HCT116 (cell line): ENCODE results near the gene SMURF1. TPM values are rescaled to one million over a fixed set of nuclear protein-coding genes. Genes with fewer than 3 reads are reported as not detected.

Experiments
- ATAC-seq: fragments of 200-7000 bp; cut with Tn5 transposase; 2 replicates; pipeline ENCODE4 v1.9.1; 2020; ENCODE audit warnings: mild to moderate bottlenecking, moderate library complexity
- BruUV-seq: library from RNA; stranded (reverse); fragments of 400-500 nt; replicated peaks from 2 replicates; lab custom pipeline; 2021; lab: Mats Ljungman, UMichigan
- CTCF ChIA-PET: fragments of 300-600 bp; sonication (Branson Sonifier 250); formaldehyde crosslinking; loops from one replicate; lab custom pipeline; 2021; ENCODE audit warnings: antibody characterized with exemption; lab: Charles Lee
- POLR2A ChIA-PET: fragments of 300-600, 350-600 bp; sonication (Branson Sonifier 250); formaldehyde crosslinking; loops from one replicate; lab custom pipeline; 2021; ENCODE audit warnings: antibody characterized with exemption; lab: Charles Lee
- RAD21 ChIA-PET, 2 experiments: fragments of 300-600 bp; sonication (Branson Sonifier 250); formaldehyde crosslinking; loops; one replicate each; lab custom pipeline; 2023; ENCODE audit warnings: low total read pairs in 2 of 2; ENCODE audit not compliant: uncharacterized antibody in 2 of 2, unreplicated experiment in 2 of 2, low non-redundant PET in 1 of 2; lab: Charles Lee
- DNase-seq: peaks from one replicate; pipeline ENCODE4 v3.0.0-alpha.2; 2010; ENCODE audit warnings: low read depth, low spot score
- H2AFZ ChIP-seq: fragments of 200-600 bp; shearing (Covaris generic), sonication (generic); 2 replicates; pipeline ENCODE4 v1.6.1; 2017; ENCODE audit warnings: low read depth, mixed run types, mixed read lengths, antibody characterized with exemption, low read length; ENCODE audit not compliant: poor library complexity, severe bottlenecking
- H3K27ac ChIP-seq: 2 replicates; pipeline ENCODE4 v1.5.1; 2012; ENCODE audit warnings: low read depth, low read length
- H3K27me3 ChIP-seq: fragments of 200-600 bp; sonication (generic); 2 replicates; pipeline ENCODE4 v1.6.1; 2016; ENCODE audit warnings: mixed run types, low read length, mixed read lengths; ENCODE audit not compliant: insufficient read depth
- H3K36me3 ChIP-seq, 2 experiments: fragments of 200-500 bp in 1 of 2; fragments of 200-600 bp in 1 of 2; sonication (Bioruptor generic) in 1 of 2; sonication (generic) in 1 of 2; 2 replicates each; pipeline versions ENCODE4 v1.5.1 to v1.6.1; 2014 to 2016; ENCODE audit warnings: low read length in 2 of 2, inconsistent platforms in 1 of 2, mixed read lengths in 1 of 2, mixed run types in 1 of 2; ENCODE audit not compliant: insufficient read depth in 2 of 2, control insufficient read depth in 1 of 2
- H3K4me1 ChIP-seq, 2 experiments: fragments of 200-600 bp in 1 of 2; sonication (generic) in 1 of 2; 2 replicates each; pipeline versions ENCODE4 v1.5.1 to v1.6.1; 2012 to 2017; ENCODE audit warnings: low read length in 2 of 2, inconsistent platforms in 1 of 2, mild to moderate bottlenecking in 1 of 2, mixed read lengths in 1 of 2, mixed run types in 1 of 2, moderate library complexity in 1 of 2; ENCODE audit not compliant: insufficient read depth in 2 of 2, control insufficient read depth in 1 of 2
- H3K4me2 ChIP-seq: fragments of 200-600 bp; sonication (generic); 2 replicates; pipeline ENCODE4 v1.6.1; 2017; ENCODE audit warnings: mixed run types, low read length, mixed read lengths
- H3K4me3 ChIP-seq, 2 experiments: fragments of 200-600 bp in 1 of 2; sonication (generic) in 1 of 2; replicated peaks in 1 of 2; 2 replicates each; pipeline ENCODE4 v1.5.1; 2011 to 2016; ENCODE audit warnings: low read length in 2 of 2, control low read depth in 1 of 2, low read depth in 1 of 2, mild to moderate bottlenecking in 1 of 2, mixed read lengths in 1 of 2, mixed run types in 1 of 2
- H3K79me2 ChIP-seq: fragments of 200-600 bp; sonication (generic); 2 replicates; pipeline ENCODE4 v1.6.1; 2017; ENCODE audit warnings: mild to moderate bottlenecking, mixed run types, low read length, moderate library complexity, mixed read lengths; ENCODE audit not compliant: insufficient read depth
- H3K9ac ChIP-seq: fragments of 200-600 bp; sonication (generic); 2 replicates; pipeline ENCODE4 v1.6.1; 2016; ENCODE audit warnings: low read length, mixed read lengths
- H3K9me2 ChIP-seq: fragments of 200-600 bp; sonication (generic), shearing (Covaris generic); 2 replicates; pipeline ENCODE4 v1.6.1; 2017; ENCODE audit warnings: mixed run types, mild to moderate bottlenecking, moderate library complexity; ENCODE audit not compliant: insufficient read depth
- H3K9me3 ChIP-seq, 2 experiments: fragments of 200-500 bp in 1 of 2; fragments of 200-600 bp in 1 of 2; sonication (Bioruptor generic) in 1 of 2; sonication (generic) in 1 of 2; 2 replicates each; pipeline ENCODE4 v1.6.1; 2014 to 2017; ENCODE audit warnings: low read length in 2 of 2, mixed read lengths in 2 of 2, inconsistent platforms in 1 of 2, low read depth in 1 of 2, mild to moderate bottlenecking in 1 of 2, mixed run types in 1 of 2, moderate library complexity in 1 of 2; ENCODE audit not compliant: control insufficient read depth in 1 of 2, insufficient read depth in 1 of 2
- H4K20me1 ChIP-seq: fragments of 200-600 bp; sonication (generic), shearing (Covaris generic); 2 replicates; pipeline ENCODE4 v1.6.1; 2017; ENCODE audit warnings: mixed run types, mild to moderate bottlenecking, moderate library complexity; ENCODE audit not compliant: insufficient read depth
- CEBPB ChIP-seq: IDR thresholded peaks from 2 replicates; pipeline ENCODE4 v1.6.1; 2012; ENCODE audit warnings: low read depth
- ELF1 ChIP-seq: IDR thresholded peaks from 2 replicates; pipeline ENCODE4 v1.6.1; 2012; ENCODE audit warnings: low read depth, borderline replicate concordance
- EZH2 ChIP-seq: fragments of 200-600 bp; sonication (generic); IDR thresholded peaks from 2 replicates; pipeline ENCODE4 v1.6.1; 2017; ENCODE audit warnings: antibody characterized with exemption, mixed run types
- POLR2A ChIP-seq: IDR thresholded peaks from 2 replicates; pipeline ENCODE4 v1.7.0; 2011; ENCODE audit warnings: borderline replicate concordance; ENCODE audit not compliant: insufficient read depth, insufficient read length; ENCODE audit errors: extremely low read depth
- POLR2AphosphoS5 ChIP-seq: IDR thresholded peaks from 2 replicates; pipeline ENCODE4 v1.6.1; 2011; ENCODE audit warnings: mild to moderate bottlenecking, low read depth, low read length, moderate library complexity
- SP1 ChIP-seq: IDR thresholded peaks from 2 replicates; pipeline ENCODE4 v1.6.1; 2012; ENCODE audit warnings: low read depth
- YY1 ChIP-seq: IDR thresholded peaks from 2 replicates; pipeline ENCODE4 v1.6.1; 2011; ENCODE audit warnings: low read length, low read depth, moderate library complexity, mild to moderate bottlenecking; ENCODE audit not compliant: insufficient replicate concordance; ENCODE audit errors: extremely low read depth
- ZFX ChIP-seq: fragments of 450-650 bp; IDR thresholded peaks from 2 replicates; pipeline ENCODE4 v1.6.1; 2017
- ZNF274 ChIP-seq: fragments of 200-500 bp; sonication (Bioruptor generic); IDR thresholded peaks from 2 replicates; pipeline ENCODE4 v1.6.1; 2014; ENCODE audit warnings: mild to moderate bottlenecking, low read depth, low read length, inconsistent platforms
- intact Hi-C: fragments of 100-400 bp; cut with micrococcal nuclease; formaldehyde crosslinking; loops from 2 replicates; pipeline ENCODE4 v1.10.0; 2022
- total RNA-seq: library from RNA; stranded (reverse); gene quantifications from one replicate; pipeline ENCODE4 v1.2.1, GENCODE V29; 2021; ENCODE audit not compliant: unreplicated experiment
- TF ChIP-seq, protein P1 (sequence below): IDR thresholded peaks from 2 replicates; pipeline ENCODE4 v1.6.1; 2012; ENCODE audit warnings: low read depth

SMURF1 gene
- total RNA-seq, 1 experiment from 2014 or later = 24.6 TPM

DNA sequence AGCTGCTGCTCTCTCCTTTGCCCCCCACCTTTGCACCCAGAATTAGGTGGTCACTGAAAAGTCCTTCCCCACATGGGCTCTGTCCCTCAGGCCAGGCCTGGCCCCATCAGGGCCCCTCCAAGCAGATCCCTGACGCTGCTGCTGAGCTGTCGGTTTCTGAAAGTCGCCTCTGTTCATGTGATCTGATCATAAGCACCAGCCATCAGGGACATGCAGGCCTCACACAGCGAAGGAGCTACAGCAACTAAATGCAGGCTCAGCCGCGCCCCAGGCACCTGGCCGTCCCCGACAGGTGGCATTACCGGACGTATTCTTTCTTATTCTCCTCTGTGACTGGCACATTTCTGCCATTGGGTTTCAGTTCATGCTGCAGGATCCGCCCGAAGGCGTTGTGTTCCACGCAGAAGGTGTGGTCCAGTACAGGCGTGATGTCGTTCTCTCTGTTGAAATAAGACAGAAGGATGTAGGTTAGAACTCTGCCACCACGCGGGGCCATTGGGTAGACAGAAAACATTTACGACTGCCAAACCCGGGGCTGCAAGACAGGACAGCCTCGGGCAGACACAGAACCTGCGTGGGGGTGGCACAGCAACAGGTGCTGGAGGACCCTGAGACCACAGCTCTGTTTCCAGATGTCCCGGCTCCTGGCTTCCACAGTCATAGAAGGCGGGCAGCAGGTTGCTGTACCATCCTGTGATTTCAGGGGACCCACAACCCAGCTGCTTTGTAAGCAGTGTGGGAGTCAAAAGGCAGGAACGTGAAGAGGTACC lies 105.6 kb downstream of the SMURF1 start:
- POLR2A ChIA-PET = no interaction called here
- H3K9me2 ChIP-seq = no peaks in the 10 kb centered on the region
- H3K79me2 ChIP-seq = no peaks in the 10 kb centered on the region
- RAD21 ChIA-PET = no interaction called here
- H4K20me1 ChIP-seq = no peaks in the 10 kb centered on the region
- DNase-seq (no peak), ATAC-seq (no peak)
- H3K4me3 ChIP-seq = no peak overlapping the region
- no peak overlapping the region for H3K9ac ChIP-seq
- H3K4me1 ChIP-seq = peaks cover 0 to 4% of the 10 kb centered on the region in 2 experiments; a peak in 1 of 4 replicates
- BruUV-seq = no TSS peak
- TF ChIP-seq ZFX = no peak
- H3K9me3 ChIP-seq = no peaks in the 10 kb centered on the region
- H3K4me2 ChIP-seq = no peak overlapping the region
- intact Hi-C loops = no loop called here
- H3K36me3 ChIP-seq = peaks cover 14 to 51% of the 10 kb centered on the region in 2 experiments
- CTCF ChIA-PET = interaction anchor here (1.2 kb wide), 1 partner anchor 276 kb away, joined by 3 read pairs; no protein-coding TSS in a partner anchor
- H3K27ac ChIP-seq = no peak overlapping the region
- no peak overlapping the region for H2AFZ ChIP-seq
- no peaks in the 10 kb centered on the region for H3K27me3 ChIP-seq

DNA sequence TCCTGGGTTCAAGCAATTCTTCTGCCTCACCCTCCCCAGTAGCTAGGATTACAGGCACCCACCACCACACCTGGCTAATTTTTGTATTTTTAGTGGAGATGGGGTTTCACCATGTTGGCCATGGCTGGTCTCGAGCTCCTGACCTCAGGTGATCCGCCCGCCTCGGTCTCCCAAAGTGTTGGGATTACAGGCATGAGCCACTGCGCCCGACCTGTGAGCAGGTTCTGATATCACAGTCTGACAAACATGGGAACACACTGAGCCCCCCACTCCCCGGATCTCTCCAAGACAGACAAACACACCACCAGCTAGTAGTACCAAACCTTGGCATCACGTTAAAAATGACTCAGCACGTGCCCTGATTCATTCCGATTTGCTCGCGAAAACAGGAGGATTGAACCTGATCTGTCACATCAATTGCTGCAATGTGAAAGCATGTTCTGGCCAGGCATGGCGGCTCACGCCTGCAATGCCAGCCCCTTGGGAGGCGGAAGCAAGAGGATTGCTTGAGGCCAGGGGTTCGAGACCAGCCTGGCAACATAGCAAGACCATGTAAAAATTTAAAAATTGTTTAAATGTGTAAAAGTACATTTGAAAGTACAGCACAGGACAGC lies 106.5 kb downstream of the SMURF1 start:
- H3K4me2 ChIP-seq = no peak overlapping the region
- TF ChIP-seq POLR2AphosphoS5 (no peak), EZH2 (no peak), YY1 (no peak), ZFX (no peak), SP1 (no peak), ELF1 (no peak), POLR2A (no peak), ZNF274 (no peak), CEBPB (no peak)
- TF ChIP-seq, protein P1, sequence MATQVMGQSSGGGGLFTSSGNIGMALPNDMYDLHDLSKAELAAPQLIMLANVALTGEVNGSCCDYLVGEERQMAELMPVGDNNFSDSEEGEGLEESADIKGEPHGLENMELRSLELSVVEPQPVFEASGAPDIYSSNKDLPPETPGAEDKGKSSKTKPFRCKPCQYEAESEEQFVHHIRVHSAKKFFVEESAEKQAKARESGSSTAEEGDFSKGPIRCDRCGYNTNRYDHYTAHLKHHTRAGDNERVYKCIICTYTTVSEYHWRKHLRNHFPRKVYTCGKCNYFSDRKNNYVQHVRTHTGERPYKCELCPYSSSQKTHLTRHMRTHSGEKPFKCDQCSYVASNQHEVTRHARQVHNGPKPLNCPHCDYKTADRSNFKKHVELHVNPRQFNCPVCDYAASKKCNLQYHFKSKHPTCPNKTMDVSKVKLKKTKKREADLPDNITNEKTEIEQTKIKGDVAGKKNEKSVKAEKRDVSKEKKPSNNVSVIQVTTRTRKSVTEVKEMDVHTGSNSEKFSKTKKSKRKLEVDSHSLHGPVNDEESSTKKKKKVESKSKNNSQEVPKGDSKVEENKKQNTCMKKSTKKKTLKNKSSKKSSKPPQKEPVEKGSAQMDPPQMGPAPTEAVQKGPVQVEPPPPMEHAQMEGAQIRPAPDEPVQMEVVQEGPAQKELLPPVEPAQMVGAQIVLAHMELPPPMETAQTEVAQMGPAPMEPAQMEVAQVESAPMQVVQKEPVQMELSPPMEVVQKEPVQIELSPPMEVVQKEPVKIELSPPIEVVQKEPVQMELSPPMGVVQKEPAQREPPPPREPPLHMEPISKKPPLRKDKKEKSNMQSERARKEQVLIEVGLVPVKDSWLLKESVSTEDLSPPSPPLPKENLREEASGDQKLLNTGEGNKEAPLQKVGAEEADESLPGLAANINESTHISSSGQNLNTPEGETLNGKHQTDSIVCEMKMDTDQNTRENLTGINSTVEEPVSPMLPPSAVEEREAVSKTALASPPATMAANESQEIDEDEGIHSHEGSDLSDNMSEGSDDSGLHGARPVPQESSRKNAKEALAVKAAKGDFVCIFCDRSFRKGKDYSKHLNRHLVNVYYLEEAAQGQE = no peak
- H2AFZ ChIP-seq = no peak overlapping the region
- H3K9me3 ChIP-seq = no peaks in the 10 kb centered on the region
- ChIA-PET RAD21 (no interaction called here), CTCF (no interaction called here), POLR2A (no interaction called here)
- no peak for ATAC-seq
- no peak for DNase-seq
- intact Hi-C loops = no loop called here
- H3K79me2 ChIP-seq = no peaks in the 10 kb centered on the region
- H3K4me3 ChIP-seq = no peak overlapping the region
- H4K20me1 ChIP-seq = no peaks in the 10 kb centered on the region
- H3K4me1 ChIP-seq = peaks cover 0 to 4% of the 10 kb centered on the region in 2 experiments; a peak in 1 of 4 replicates
- H3K9me2 ChIP-seq = no peaks in the 10 kb centered on the region
- no peak overlapping the region for H3K27ac ChIP-seq
- no TSS peak for BruUV-seq
- peaks cover 16 to 52% of the 10 kb centered on the region in 2 experiments for H3K36me3 ChIP-seq
- no peaks in the 10 kb centered on the region for H3K27me3 ChIP-seq
- H3K9ac ChIP-seq = no peak overlapping the region
